ENCODE measurements around the gene RPS6KA2. TPM values are rescaled to one million over a fixed set of nuclear protein-coding genes. Genes with fewer than 3 reads are reported as not detected.

Gene RPS6KA2
- total RNA-seq, 1 experiment from 2014 or later, result 12.3 TPM

DNA sequence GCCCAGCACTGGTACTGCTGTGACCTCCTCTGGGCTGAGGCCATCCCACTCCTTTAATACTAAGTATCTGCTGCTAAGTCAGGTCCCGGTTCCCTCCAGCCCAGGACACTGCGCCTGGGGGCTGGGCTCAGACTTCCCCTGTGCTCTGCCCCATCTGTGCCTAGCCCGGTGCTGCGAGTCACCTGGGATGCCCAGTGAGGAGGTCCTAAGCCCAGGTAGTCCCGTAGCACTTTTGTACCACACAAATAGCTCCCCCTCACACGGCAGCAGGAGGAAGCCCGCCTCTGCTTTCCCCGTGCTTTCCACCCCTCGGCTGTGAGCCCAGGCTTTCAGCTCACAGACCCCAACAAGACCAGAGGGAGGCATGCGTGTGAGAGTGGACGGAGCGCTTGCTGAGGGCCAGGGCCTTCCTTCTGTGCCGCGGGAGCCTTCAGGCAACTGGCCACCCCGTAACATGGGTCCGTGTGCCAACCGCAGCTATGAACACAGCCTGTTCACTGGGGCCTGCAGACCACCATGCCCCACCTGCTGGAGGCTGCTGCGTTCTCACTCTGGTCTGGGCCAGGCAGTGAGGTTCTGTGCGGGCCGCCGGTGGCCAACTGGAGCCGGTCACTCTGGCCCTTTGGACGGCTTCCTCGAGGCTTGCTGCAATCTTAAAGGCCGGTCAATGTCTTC, 164.5 kb downstream of the RPS6KA2 start:
- Histone ChIP-seq H2BK15ac (ENCODE audit: low read depth, low read length) (no peak overlapping the region), H4K8ac (replicated peaks; ENCODE audit: insufficient read length, low read depth, low read length) (no peak overlapping the region), H3K27ac (ENCODE audit: insufficient read length, low read depth, low read length) (no peak overlapping the region), H3K4me2 (ENCODE audit: insufficient read depth, insufficient read length, low read length) (no peak overlapping the region), H3K14ac (ENCODE audit: insufficient read depth, low read length) (no peak overlapping the region; the same call in 1 of the 2 replicates), H4K91ac (ENCODE audit: insufficient read length, low read depth, low read length) (no peak overlapping the region), H2BK120ac (ENCODE audit: low read depth, low read length, poor library complexity, severe bottlenecking) (no peak overlapping the region), H3K79me2 (ENCODE audit: insufficient read depth, low read length) (no peaks in the 10 kb centered on the region), H3K23ac (ENCODE audit: insufficient read length, low read depth, low read length) (no peak overlapping the region), H3K18ac (ENCODE audit: insufficient read length, low read depth, low read length) (peak overlapping the region; percentile 18), H2BK5ac (ENCODE audit: insufficient read length, low read length) (no peak overlapping the region), H2AFZ (ENCODE audit: low read length) (no peak overlapping the region), H2AK5ac (ENCODE audit: insufficient read length, low read length) (no peak overlapping the region), H3K23me2 (ENCODE audit: insufficient read length, low read depth, low read length, poor library complexity, severe bottlenecking) (no peaks in the 10 kb centered on the region), H2BK12ac (ENCODE audit: insufficient read length, low read depth, low read length) (no peak overlapping the region), H3K27me3 (ENCODE audit: insufficient read depth, low read length) (no peaks in the 10 kb centered on the region), H3K56ac (ENCODE audit: insufficient read length, low read depth, low read length) (no peak overlapping the region), H3K4me1 (ENCODE audit: insufficient read depth, low read length) (no peaks in the 10 kb centered on the region), H3K9ac (ENCODE audit: extremely low read depth, insufficient read length, low read length) (no peak overlapping the region), H4K5ac (ENCODE audit: insufficient read length, low read depth, low read length) (no peak overlapping the region), H3K9me3 (ENCODE audit: control insufficient read depth, low read depth, low read length) (no peaks in the 10 kb centered on the region), H4K20me1 (ENCODE audit: control insufficient read depth, insufficient read depth, insufficient read length) (no peaks in the 10 kb centered on the region), H3K4ac (ENCODE audit: low read depth, low read length) (no peak overlapping the region), H3K79me1 (ENCODE audit: insufficient read depth, low read depth, low read length, poor library complexity, severe bottlenecking) (no peaks in the 10 kb centered on the region), H2BK20ac (ENCODE audit: low read depth, low read length, poor library complexity, severe bottlenecking) (no peak overlapping the region), H3T11ph (ENCODE audit: low read length) (no peak overlapping the region)
- H3K4me1 Mint-ChIP-seq, result peaks cover 5 to 12% of the 10 kb centered on the region in 2 experiments; a peak in 3 of 4 replicates
- TF ChIP-seq CTCF (conservative IDR thresholded peaks at IDR 0.05), result no peak; the same call in 2 of the 3 replicates
- H3K27ac Mint-ChIP-seq, result peak overlapping the region in 1 of 3 experiments; percentile 73; a peak in 2 of 7 replicates
- DNase-seq, result no peak
- peaks cover 12 to 18% (median 14%) of the 10 kb centered on the region in 3 experiments for H3K36me3 Mint-ChIP-seq (ENCODE audit: insufficient read depth in 1 of 3, low read depth in 3 of 3)
- WGBS (ENCODE audit: extremely low coverage, insufficient read length, low lambda C conversion rate), result no CpG with 5 or more reads among the region's 25 CpGs
- H3K9me3 Mint-ChIP-seq, result peaks cover 4% of the 10 kb centered on the region in 2 experiments; a peak in 3 of 5 replicates
- H3K27me3 Mint-ChIP-seq (ENCODE audit: low read depth), result no peaks in the 10 kb centered on the region
- no peak overlapping the region for H3K4me3 Mint-ChIP-seq
